ENCODE data around the gene POLE4. TPM values are rescaled to one million over a fixed set of nuclear protein-coding genes. Genes with fewer than 3 reads are reported as not detected.

The POLE4 gene
- total RNA-seq, 2 donors from 2014 or later: 17.2 to 21.9 TPM

DNA sequence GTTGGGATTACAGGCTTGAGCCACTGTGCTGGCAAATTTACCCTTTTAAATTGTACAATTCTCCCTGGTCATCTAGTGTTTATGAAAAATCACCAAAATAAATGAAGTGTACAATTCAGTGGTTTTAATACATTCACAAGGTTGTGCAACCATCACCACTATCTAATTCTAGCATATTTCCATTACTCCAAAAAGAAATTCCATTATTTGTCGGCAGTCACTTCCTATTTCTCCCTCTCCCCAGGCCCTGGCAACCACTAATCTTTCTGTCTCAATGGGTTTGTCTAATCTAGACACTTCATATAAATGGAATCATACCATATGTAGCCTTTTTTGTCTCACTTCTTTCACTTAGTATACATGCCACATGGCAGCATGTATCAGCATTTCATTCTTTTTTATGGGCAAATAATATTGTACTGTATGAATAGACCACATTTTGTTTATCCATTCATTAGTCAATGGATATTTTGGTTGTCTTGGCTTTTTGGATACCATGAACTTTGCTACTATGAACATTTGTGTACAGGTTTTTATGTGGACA, 12.6 kb upstream of the POLE4 start:
- TF ChIP-seq POLR2AphosphoS5 (IDR thresholded peaks at IDR 0.05) (no peak), CTCF (IDR thresholded peaks at IDR 0.05) (no peak), POLR2A (IDR thresholded peaks at IDR 0.05) (no peak)
- no peak overlapping the region for H3K4me3 ChIP-seq
- no peak overlapping the region for H3K27ac ChIP-seq
- intact Hi-C loops (cut with DNase I): no loop called here
- no peaks in the 10 kb centered on the region for H3K4me1 ChIP-seq (replicated peaks)
- WGBS: 86% methylated on average over 1 of the region's 1 CpG
- H3K36me3 ChIP-seq: no peaks in the 10 kb centered on the region
- DNase-seq (ENCODE audit: low spot score): no peak
- H3K27me3 ChIP-seq (replicated peaks; ENCODE audit: insufficient read depth): no peaks in the 10 kb centered on the region
- H3K9me3 ChIP-seq: no peaks in the 10 kb centered on the region

DNA sequence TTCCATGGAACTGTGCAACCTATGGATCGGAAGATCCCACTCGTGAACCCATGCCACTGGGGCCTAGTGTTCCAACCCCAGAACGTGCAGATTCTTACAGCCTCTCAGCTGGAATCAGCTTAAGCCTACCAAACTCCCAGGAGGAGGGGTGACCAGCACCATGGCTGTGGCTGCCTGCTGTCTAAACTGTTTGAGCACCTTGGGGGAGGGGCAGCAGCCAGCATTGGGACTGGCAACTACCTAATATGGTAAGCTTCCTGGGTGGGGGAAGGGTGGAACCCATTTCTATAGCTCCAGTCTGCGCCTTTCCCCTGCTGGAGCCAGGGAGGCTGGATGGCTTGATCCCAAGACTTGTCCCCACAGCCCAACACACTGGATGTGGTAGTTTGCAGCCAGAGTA, 10.7 kb upstream of the POLE4 start:
- Histone ChIP-seq H3K36me3 (no peaks in the 10 kb centered on the region), H3K27me3 (replicated peaks; ENCODE audit: insufficient read depth) (no peaks in the 10 kb centered on the region), H3K9me3 (no peaks in the 10 kb centered on the region), H3K4me1 (replicated peaks) (no peaks in the 10 kb centered on the region), H3K4me3 (no peak overlapping the region), H3K27ac (no peak overlapping the region)
- intact Hi-C loops (cut with DNase I): no loop called here
- DNase-seq (ENCODE audit: low spot score): no peak
- 87% methylated on average over 4 of the region's 4 CpGs for WGBS
- TF ChIP-seq CTCF (IDR thresholded peaks at IDR 0.05) (no peak), POLR2AphosphoS5 (IDR thresholded peaks at IDR 0.05) (no peak), POLR2A (IDR thresholded peaks at IDR 0.05) (no peak)

DNA sequence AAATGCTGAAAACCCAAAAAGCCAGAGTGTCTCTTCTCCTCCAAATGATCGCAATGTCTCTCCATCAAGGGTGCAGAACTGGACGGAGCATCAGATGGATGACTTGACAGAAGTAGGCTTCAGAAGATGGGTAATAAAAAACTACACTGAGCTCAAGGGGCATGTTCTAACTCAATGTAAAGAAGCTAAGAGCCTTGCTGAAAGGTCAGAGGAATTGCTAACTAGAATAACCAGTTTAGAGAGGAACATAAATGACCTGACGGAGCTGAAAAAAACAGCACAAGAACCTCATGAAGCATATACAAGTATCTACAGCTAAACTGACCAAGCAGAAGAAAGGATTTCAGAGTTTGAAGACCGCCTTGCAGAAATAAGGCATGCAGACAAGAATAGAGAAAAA, 9.7 kb upstream of the POLE4 start:
- H3K27ac ChIP-seq: no peak overlapping the region
- TF ChIP-seq POLR2AphosphoS5 (IDR thresholded peaks at IDR 0.05) (no peak), POLR2A (IDR thresholded peaks at IDR 0.05) (no peak), CTCF (IDR thresholded peaks at IDR 0.05) (no peak)
- intact Hi-C loops (cut with DNase I): no loop called here
- no peak for DNase-seq (ENCODE audit: low spot score)
- H3K9me3 ChIP-seq: no peaks in the 10 kb centered on the region
- no peaks in the 10 kb centered on the region for H3K27me3 ChIP-seq (replicated peaks; ENCODE audit: insufficient read depth)
- H3K4me1 ChIP-seq (replicated peaks): no peaks in the 10 kb centered on the region
- 74% methylated on average over 4 of the region's 4 CpGs for whole genome bisulfite sequencing
- H3K4me3 ChIP-seq: no peak overlapping the region
- no peaks in the 10 kb centered on the region for H3K36me3 ChIP-seq

GRCh38 chr2:74951211-74951754, 7.2 kb upstream of the POLE4 start:
- WGBS: 61% methylated on average over 1 of the region's 1 CpG
- Histone ChIP-seq H3K4me1 (replicated peaks) (no peaks in the 10 kb centered on the region), H3K9me3 (no peaks in the 10 kb centered on the region), H3K27ac (no peak overlapping the region), H3K27me3 (replicated peaks; ENCODE audit: insufficient read depth) (no peaks in the 10 kb centered on the region), H3K4me3 (no peak overlapping the region), H3K36me3 (no peaks in the 10 kb centered on the region)
- TF ChIP-seq POLR2A (IDR thresholded peaks at IDR 0.05) (no peak), POLR2AphosphoS5 (IDR thresholded peaks at IDR 0.05) (no peak), CTCF (IDR thresholded peaks at IDR 0.05) (no peak)
- no peak for DNase-seq (ENCODE audit: low spot score)
- intact Hi-C loops (cut with DNase I): no loop called here

- 94% methylated on average over 8 of the region's 8 CpGs for WGBS
- TF ChIP-seq CTCF (IDR thresholded peaks at IDR 0.05) (no peak), POLR2A (IDR thresholded peaks at IDR 0.05) (no peak), POLR2AphosphoS5 (IDR thresholded peaks at IDR 0.05) (no peak)
- Histone ChIP-seq H3K4me1 (replicated peaks) (no peaks in the 10 kb centered on the region), H3K9me3 (no peaks in the 10 kb centered on the region), H3K27me3 (replicated peaks; ENCODE audit: insufficient read depth) (no peaks in the 10 kb centered on the region), H3K36me3 (no peaks in the 10 kb centered on the region), H3K4me3 (no peak overlapping the region), H3K27ac (no peak overlapping the region)
- intact Hi-C loops (cut with DNase I): no loop called here
- DNase-seq (ENCODE audit: low spot score): no peak
Observed at GRCh38 chr2:74952575-74952974, 5.9 kb upstream of the POLE4 start.
